ENCODE results near the gene CCM2L.

The CCM2L gene

DNA sequence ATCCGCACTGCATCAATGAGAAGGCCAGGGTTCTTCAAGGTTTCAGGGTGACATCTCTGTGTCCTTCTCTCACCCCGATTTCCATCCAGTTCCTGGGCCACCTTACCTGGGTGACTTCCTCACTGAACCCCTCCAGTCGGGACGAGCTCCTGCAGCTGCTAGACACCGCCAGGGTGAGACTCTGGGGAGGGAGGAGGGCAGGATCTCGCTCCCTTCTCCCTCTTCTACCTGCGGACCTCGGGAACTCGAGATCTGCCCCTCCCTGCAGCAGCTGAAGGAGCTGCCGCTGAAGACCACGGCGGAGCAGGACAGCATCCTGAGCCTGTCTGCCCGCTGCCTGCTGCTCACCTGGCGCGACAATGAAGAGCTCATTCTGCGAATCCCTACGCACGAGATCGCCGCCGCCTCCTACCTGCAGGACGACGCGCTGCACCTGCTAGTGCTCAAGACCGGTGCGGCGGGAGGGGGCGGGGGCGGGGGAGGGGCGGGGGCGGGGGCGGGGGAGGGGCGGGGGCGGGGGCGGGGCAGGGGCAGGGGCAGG, 7.5 kb downstream of the CCM2L start:
- H3K27ac ChIP-seq (ENCODE audit: low read depth, low read length): no peak overlapping the region
- 0 out of 2 replicates have a peak overlapping the region, but pooled peaks have one; percentile 8 for H3K9ac ChIP-seq (ENCODE audit: low read depth, low read length)
- 6% methylated on average over 20 of the region's 35 CpGs for WGBS
- H3K4me1 ChIP-seq (ENCODE audit: insufficient read depth, low read length): peaks cover 7% of the 10 kb centered on the region
- H3K27me3 ChIP-seq (ENCODE audit: insufficient read depth, low read length): peaks cover 19% of the 10 kb centered on the region
- H3K4me3 ChIP-seq (ENCODE audit: low read length): peak overlapping the region; percentile 81
- no peaks in the 10 kb centered on the region for H3K36me3 ChIP-seq (ENCODE audit: insufficient read depth, low read length)
- H3K9me3 ChIP-seq (ENCODE audit: insufficient read depth, low read depth, low read length): no peaks in the 10 kb centered on the region

DNA sequence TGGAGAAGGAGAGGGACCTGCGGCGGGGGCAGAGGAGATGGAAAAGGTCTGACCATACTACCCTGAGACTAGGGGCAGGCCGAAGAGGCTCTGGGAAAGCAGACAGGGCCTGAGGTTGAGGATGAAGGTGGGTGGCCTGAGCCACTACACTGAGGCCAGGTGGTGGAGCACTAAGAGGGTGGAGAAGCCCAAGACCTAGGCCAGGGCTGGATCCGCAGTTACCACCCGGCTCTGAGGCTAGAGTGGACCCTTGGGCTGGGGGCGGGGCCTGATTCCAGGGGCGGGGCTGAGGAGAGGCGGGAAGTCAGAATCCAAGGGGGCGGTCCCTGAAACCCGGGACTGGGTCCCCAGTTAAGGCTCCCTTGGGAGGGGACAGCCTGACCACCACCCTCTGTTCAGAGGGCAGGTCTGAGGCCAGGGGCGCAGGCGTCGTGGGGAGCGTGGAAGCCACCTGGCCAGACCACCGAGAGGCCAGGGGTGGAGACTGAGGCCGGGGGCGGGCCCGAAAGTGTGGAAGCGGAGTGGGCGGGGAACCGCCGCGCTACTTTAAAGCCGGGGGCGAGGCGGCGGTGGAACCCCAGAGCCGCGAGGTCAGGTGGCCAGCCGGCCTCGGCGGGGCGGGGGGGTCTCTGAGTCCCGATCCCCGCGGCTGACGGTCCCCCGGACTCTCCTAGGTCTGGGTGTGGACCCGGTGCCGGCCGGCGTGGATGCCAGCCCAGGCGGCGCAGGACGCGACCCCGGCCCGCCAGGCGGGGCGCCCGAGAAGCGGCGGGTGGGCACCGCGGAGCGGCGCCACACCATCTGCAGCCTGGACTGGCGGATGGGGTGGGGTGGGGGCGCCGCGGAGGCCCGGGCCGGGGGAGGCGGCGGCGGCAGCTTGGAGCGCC, 8.3 kb downstream of the CCM2L start:
- Histone ChIP-seq H3K27ac (ENCODE audit: low read depth, low read length) (peak overlapping the region; percentile 64; the same call in 1 of the 2 replicates), H3K4me1 (ENCODE audit: insufficient read depth, low read length) (peaks cover 7% of the 10 kb centered on the region), H3K9me3 (ENCODE audit: insufficient read depth, low read depth, low read length) (no peaks in the 10 kb centered on the region), H3K27me3 (ENCODE audit: insufficient read depth, low read length) (peaks cover 19% of the 10 kb centered on the region), H3K36me3 (ENCODE audit: insufficient read depth, low read length) (no peaks in the 10 kb centered on the region), H3K4me3 (ENCODE audit: low read length) (peak overlapping the region; percentile 81), H3K9ac (ENCODE audit: low read depth, low read length) (peak overlapping the region; percentile 60)
- under 1% methylated on average over 67 of the region's 67 CpGs for WGBS

DNA sequence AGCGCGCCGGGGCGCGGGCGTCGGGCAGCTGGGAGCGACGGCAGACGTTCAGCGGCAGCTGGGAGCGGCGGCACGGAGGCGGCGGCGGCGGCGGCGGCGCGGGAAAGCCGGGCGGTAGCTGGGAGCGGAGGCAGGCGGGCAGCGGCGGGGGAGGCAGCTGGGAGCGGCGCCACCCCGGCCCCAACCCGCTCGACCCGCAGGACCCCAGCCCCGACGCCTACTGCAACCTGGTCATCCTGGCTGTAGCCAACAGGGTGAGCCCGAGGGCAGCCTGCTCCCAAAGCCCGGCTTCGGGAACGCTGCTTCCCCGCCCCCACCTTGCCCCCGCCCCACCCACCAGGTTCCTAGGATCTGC, 8.9 kb downstream of the CCM2L start:
- Histone ChIP-seq H3K27me3 (ENCODE audit: insufficient read depth, low read length) (peaks cover 19% of the 10 kb centered on the region), H3K27ac (ENCODE audit: low read depth, low read length) (no peak overlapping the region), H3K4me3 (ENCODE audit: low read length) (peak overlapping the region; percentile 81), H3K36me3 (ENCODE audit: insufficient read depth, low read length) (no peaks in the 10 kb centered on the region), H3K4me1 (ENCODE audit: insufficient read depth, low read length) (peaks cover 7% of the 10 kb centered on the region), H3K9me3 (ENCODE audit: insufficient read depth, low read depth, low read length) (no peaks in the 10 kb centered on the region), H3K9ac (ENCODE audit: low read depth, low read length) (peak overlapping the region; percentile 60; the same call in 1 of the 2 replicates)
- WGBS: under 1% methylated on average over 42 of the region's 42 CpGs

DNA sequence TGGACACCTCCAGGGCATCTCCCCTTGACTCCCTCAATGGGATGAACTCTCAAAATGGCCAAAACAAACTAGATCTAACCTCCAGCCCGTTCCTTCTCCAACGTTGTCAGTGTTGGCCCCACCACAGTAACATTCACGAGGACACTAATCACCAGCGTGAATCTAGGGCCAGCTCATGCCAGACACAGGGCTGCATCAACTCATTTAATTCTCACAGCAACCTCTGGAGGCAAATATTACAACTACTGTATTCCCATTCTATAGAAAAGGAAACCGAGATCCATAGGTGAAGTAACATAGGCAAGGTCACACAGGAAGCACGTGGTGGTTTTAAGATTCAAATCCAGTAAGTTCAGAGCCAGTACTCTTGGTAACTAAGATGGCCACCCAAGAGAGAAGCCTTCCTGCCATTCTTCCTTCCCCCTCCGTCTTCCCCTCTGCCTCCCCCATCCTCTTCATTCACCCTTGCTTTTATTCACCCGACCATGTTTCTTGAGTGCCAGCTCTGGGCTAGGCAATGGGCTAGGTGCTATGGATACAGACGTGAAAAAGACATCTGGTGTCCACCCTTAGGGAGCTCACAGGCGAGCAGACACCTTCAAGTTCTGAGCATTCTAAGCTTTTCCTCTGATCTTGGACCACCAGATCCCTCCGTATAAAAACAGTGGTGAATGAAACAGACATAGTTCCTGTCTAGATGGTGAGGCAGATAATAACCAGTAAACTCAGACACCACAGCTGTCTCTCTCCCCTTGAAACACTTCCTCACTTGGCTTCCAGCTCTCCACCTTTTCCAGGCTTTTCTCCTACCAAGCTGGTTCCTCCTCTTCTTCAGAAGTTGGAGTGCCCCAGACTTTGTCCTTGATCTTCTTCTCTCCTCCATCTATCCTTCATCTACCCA, 9.6 kb downstream of the CCM2L start:
- H3K27me3 ChIP-seq (ENCODE audit: insufficient read depth, low read length): peaks cover 19% of the 10 kb centered on the region
- H3K36me3 ChIP-seq (ENCODE audit: insufficient read depth, low read length): no peaks in the 10 kb centered on the region
- H3K9ac ChIP-seq (ENCODE audit: low read depth, low read length): no peak overlapping the region
- 60% methylated on average over 11 of the region's 11 CpGs for WGBS
- H3K27ac ChIP-seq (ENCODE audit: low read depth, low read length): no peak overlapping the region
- no peaks in the 10 kb centered on the region for H3K9me3 ChIP-seq (ENCODE audit: insufficient read depth, low read depth, low read length)
- peaks cover 7% of the 10 kb centered on the region for H3K4me1 ChIP-seq (ENCODE audit: insufficient read depth, low read length)
- peak overlapping the region; percentile 81 for H3K4me3 ChIP-seq (ENCODE audit: low read length)

DNA sequence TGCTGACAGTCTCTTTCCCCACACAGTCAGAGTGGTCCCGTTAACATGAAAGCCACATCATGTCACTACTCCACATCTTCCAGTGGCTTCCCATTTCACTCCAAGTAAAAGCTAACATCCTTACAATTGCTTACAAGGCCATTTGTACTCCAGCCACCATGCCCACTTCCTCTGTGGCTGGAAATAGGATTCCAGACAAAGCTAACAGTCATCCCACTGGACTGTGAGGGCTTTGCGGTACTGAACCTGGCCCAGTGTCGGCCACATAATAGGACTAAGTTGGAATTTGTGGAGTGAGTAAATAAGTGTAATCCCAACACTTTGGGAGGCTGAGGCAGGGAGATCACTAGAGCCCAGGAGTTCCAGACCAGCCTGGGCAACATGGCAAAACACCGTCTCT, 10.9 kb downstream of the CCM2L start:
- WGBS: 96% methylated on average over 4 of the region's 4 CpGs
- Histone ChIP-seq H3K4me3 (ENCODE audit: low read length) (no peak overlapping the region), H3K36me3 (ENCODE audit: insufficient read depth, low read length) (no peaks in the 10 kb centered on the region), H3K27ac (ENCODE audit: low read depth, low read length) (no peak overlapping the region), H3K9ac (ENCODE audit: low read depth, low read length) (no peak overlapping the region), H3K27me3 (ENCODE audit: insufficient read depth, low read length) (peaks cover 19% of the 10 kb centered on the region), H3K4me1 (ENCODE audit: insufficient read depth, low read length) (peaks cover 7% of the 10 kb centered on the region), H3K9me3 (ENCODE audit: insufficient read depth, low read depth, low read length) (no peaks in the 10 kb centered on the region)

DNA sequence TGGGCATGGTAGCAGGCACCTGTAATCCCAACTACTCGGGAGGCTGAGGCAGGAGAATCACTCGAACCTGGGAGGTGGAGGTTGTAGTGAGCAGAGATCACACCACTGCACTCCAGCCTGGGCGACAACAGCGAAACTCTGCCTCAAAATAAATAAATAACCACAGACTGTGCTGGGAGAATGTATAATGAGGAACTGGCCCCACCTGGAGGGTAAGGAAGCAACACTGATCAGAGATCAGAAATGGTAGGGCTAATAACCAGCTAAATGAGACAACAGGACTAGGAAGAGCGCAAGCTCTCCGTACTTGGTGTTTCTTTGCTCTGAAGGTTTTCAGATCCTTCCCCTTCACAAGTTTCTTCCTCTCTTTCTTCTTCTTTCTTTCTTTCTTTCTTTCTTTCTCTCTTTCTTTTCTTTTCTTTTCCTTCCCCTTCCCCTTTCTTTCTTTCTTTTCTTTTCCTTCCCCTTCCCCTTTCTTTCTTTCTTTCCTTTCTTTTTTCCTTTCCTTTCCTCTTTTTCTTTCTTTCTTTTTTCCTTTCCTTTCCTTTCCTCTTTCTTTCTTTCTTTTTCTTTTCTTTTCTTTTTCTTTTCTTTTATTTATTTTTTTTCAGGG, 14.6 kb downstream of the CCM2L start:
- Histone ChIP-seq H3K27me3 (ENCODE audit: insufficient read depth, low read length) (peaks cover 6% of the 10 kb centered on the region; the same call in 1 of the 2 replicates), H3K4me1 (ENCODE audit: insufficient read depth, low read length) (peaks cover 2% of the 10 kb centered on the region), H3K9me3 (ENCODE audit: insufficient read depth, low read depth, low read length) (no peaks in the 10 kb centered on the region), H3K9ac (ENCODE audit: low read depth, low read length) (no peak overlapping the region), H3K4me3 (ENCODE audit: low read length) (no peak overlapping the region), H3K27ac (ENCODE audit: low read depth, low read length) (no peak overlapping the region), H3K36me3 (ENCODE audit: insufficient read depth, low read length) (0 out of 2 replicates have a peak, but pooled peaks cover under 1% of the 10 kb centered on the region)
- WGBS: 90% methylated on average over 4 of the region's 6 CpGs

DNA sequence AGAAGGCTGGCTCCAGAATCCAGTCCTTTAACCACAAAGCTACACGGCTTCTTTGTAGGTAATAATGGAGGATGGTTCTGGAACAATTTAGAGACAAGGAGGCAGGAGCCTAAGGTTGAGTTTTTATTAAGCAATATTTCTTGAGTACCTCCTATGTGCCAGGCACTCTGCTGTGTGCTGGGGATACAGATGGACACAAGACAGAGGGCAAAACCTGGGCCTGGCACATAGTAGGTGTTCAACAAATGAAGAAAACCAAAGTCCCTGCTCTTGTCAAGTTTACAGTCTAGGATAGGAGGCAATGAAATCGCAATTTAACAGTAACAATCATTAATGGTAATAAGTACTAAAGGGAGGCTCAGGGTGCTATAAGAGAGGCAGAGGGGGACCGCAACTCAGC, 17.4 kb downstream of the CCM2L start:
- Histone ChIP-seq H3K4me3 (ENCODE audit: low read length) (no peak overlapping the region), H3K27ac (ENCODE audit: low read depth, low read length) (no peak overlapping the region), H3K9ac (ENCODE audit: low read depth, low read length) (no peak overlapping the region), H3K36me3 (ENCODE audit: insufficient read depth, low read length) (0 out of 2 replicates have a peak, but pooled peaks cover 3% of the 10 kb centered on the region), H3K4me1 (ENCODE audit: insufficient read depth, low read length) (no peaks in the 10 kb centered on the region), H3K27me3 (ENCODE audit: insufficient read depth, low read length) (0 out of 2 replicates have a peak, but pooled peaks cover 3% of the 10 kb centered on the region), H3K9me3 (ENCODE audit: insufficient read depth, low read depth, low read length) (no peaks in the 10 kb centered on the region)
- WGBS: 96% methylated on average over 3 of the region's 3 CpGs

DNA sequence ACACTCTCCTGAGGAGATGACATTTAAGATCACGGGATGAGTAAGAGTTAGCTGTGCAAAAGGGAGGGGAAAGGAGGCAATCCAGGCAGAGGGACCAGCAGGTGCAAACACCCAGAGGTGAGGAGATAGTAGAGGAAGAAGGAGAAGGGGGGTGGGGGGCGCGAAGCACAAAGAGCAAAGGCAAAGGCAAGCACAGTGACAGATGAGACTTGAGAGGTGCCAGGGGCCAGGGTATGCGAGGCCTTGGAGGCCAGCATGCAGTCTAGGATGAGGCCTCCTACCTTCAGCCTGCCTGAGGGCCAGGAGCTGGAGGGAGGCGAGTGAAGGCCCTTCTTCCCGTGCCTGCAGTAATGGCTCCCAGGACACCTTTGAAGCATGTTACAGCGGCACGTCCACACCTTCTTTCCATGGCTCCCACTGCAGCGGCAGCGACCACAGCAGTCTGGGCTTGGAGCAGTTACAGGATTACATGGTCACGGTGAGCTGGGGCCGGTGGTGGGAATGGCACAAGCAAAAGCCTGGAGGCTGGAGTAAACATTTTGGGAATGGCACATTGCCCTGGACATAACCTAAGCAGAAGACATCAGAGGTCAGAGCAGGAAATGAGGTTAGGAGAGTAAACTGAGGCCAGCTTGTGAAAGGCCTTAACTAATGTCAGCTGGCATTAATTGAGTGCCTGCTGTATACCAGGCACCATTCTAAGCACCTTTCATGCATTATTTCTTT, 18.6 kb downstream of the CCM2L start:
- H3K4me3 ChIP-seq (ENCODE audit: low read length): peak overlapping the region; percentile 18; the same call in 1 of the 2 replicates
- no peak overlapping the region for H3K9ac ChIP-seq (ENCODE audit: low read depth, low read length)
- no peak overlapping the region for H3K27ac ChIP-seq (ENCODE audit: low read depth, low read length)
- H3K9me3 ChIP-seq (ENCODE audit: insufficient read depth, low read depth, low read length): no peaks in the 10 kb centered on the region
- H3K27me3 ChIP-seq (ENCODE audit: insufficient read depth, low read length): 0 out of 2 replicates have a peak, but pooled peaks cover 3% of the 10 kb centered on the region
- 0 out of 2 replicates have a peak, but pooled peaks cover 3% of the 10 kb centered on the region for H3K36me3 ChIP-seq (ENCODE audit: insufficient read depth, low read length)
- WGBS: 61% methylated on average over 12 of the region's 12 CpGs
- H3K4me1 ChIP-seq (ENCODE audit: insufficient read depth, low read length): no peaks in the 10 kb centered on the region

DNA sequence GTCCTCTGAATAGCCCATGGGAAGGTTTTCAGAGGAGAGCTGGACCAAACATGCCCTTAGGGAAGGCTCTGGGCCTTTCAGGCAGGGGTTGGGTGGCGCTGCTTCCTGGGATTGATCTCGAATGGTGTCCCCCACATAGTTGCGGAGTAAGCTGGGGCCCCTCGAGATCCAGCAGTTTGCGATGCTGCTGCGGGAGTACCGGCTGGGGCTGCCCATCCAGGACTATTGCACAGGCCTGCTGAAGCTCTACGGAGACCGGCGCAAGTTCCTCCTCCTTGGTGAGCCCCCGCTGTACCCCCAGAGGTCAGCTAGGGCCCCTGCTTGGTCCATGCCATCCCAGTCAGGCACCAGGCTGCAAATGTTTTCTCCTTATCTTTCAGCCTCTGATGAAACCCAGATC, 19.3 kb downstream of the CCM2L start:
- no peak overlapping the region for H3K27ac ChIP-seq (ENCODE audit: low read depth, low read length)
- no peak overlapping the region for H3K4me3 ChIP-seq (ENCODE audit: low read length)
- H3K4me1 ChIP-seq (ENCODE audit: insufficient read depth, low read length): no peaks in the 10 kb centered on the region
- H3K9me3 ChIP-seq (ENCODE audit: insufficient read depth, low read depth, low read length): no peaks in the 10 kb centered on the region
- H3K36me3 ChIP-seq (ENCODE audit: insufficient read depth, low read length): 0 out of 2 replicates have a peak, but pooled peaks cover 3% of the 10 kb centered on the region
- H3K9ac ChIP-seq (ENCODE audit: low read depth, low read length): no peak overlapping the region
- 0 out of 2 replicates have a peak, but pooled peaks cover 3% of the 10 kb centered on the region for H3K27me3 ChIP-seq (ENCODE audit: insufficient read depth, low read length)
- WGBS: 92% methylated on average over 11 of the region's 11 CpGs
